Endothelial cell of umbilical vein (primary cell): ENCODE measurements around the gene LEMD3. TPM values are rescaled to one million over a fixed set of nuclear protein-coding genes. Genes with fewer than 3 reads are reported as not detected.

Experiments used
- BruUV-seq: library from RNA; stranded (reverse); fragments of 400-500 nt; replicated peaks from 2 replicates; lab custom pipeline; 2021; lab: Mats Ljungman, UMichigan
- CTCF ChIA-PET: fragments of 300-600, 350-600 bp; sonication (Branson Sonifier 250); formaldehyde crosslinking; loops from one replicate; lab custom pipeline; 2021; ENCODE audit warnings: antibody characterized with exemption, inconsistent platforms; lab: Charles Lee
- POLR2A ChIA-PET: fragments of 300-600, 350-600 bp; sonication (Branson Sonifier 250); formaldehyde crosslinking; loops from one replicate; lab custom pipeline; 2021; ENCODE audit warnings: antibody characterized with exemption, inconsistent platforms; lab: Charles Lee
- DNase-seq: peaks from one replicate; pipeline ENCODE4 v3.0.0-alpha.2; 2011; ENCODE audit warnings: low read depth, low spot score
- FAIRE-seq: peaks from 2 replicates; lab custom pipeline; 2011; peaks lifted over from hg19 to GRCh38; lab: Jason Lieb, UNC
- H2AFZ ChIP-seq: 2 replicates; pipeline ENCODE4 v1.6.0; 2012; ENCODE audit warnings: low read depth, low read length, control low read depth, inconsistent platforms
- H3K27ac ChIP-seq: 2 replicates; pipeline ENCODE4 v1.5.1; 2011; ENCODE audit warnings: low read depth, mild to moderate bottlenecking, control low read depth, low read length, moderate library complexity; ENCODE audit not compliant: insufficient read depth
- H3K27me3 ChIP-seq, 2 experiments: 2 replicates each; pipeline versions ENCODE4 v1.6.0 to v1.6.1; 2011; ENCODE audit warnings: low read length in 2 of 2, mixed read lengths in 1 of 2; ENCODE audit not compliant: control insufficient read depth in 2 of 2, insufficient read depth in 2 of 2
- H3K36me3 ChIP-seq, 2 experiments: 2 replicates in 1 of 2; 3 replicates in 1 of 2; pipeline ENCODE4 v1.5.1; 2011; ENCODE audit warnings: low read length in 2 of 2, mild to moderate bottlenecking in 1 of 2, moderate library complexity in 1 of 2; ENCODE audit not compliant: control insufficient read depth in 2 of 2, insufficient read depth in 2 of 2; ENCODE audit errors: extremely low read depth in 1 of 2
- H3K4me1 ChIP-seq: 3 replicates; pipeline ENCODE4 v1.5.1; 2011; ENCODE audit warnings: mild to moderate bottlenecking, low read length; ENCODE audit not compliant: control insufficient read depth, insufficient read depth; ENCODE audit errors: extremely low read depth
- H3K4me2 ChIP-seq: 2 replicates; pipeline ENCODE4 v1.6.1; 2011; ENCODE audit warnings: low read length, control low read depth, mixed read lengths; ENCODE audit not compliant: insufficient read depth
- H3K4me3 ChIP-seq, 3 experiments: fragments of 200-600 bp in 1 of 3; sonication (generic), shearing (Covaris generic) in 1 of 3; replicated peaks in 1 of 3; 2 replicates each; pipeline ENCODE4 v1.5.1; 2011 to 2016; ENCODE audit warnings: control low read depth in 3 of 3, low read length in 3 of 3, mild to moderate bottlenecking in 2 of 3, inconsistent platforms in 1 of 3, low read depth in 1 of 3, moderate library complexity in 1 of 3; ENCODE audit not compliant: insufficient read depth in 1 of 3
- H3K79me2 ChIP-seq: 2 replicates; pipeline ENCODE4 v1.6.0; 2012; ENCODE audit warnings: low read length, inconsistent platforms; ENCODE audit not compliant: control insufficient read depth, insufficient read depth
- H3K9ac ChIP-seq: replicated peaks from 2 replicates; pipeline ENCODE3; 2011; ENCODE audit warnings: low read length, control low read depth; ENCODE audit not compliant: insufficient read depth; ENCODE audit errors: extremely low read depth
- H3K9me1 ChIP-seq: replicated peaks from 3 replicates; pipeline ENCODE4 v1.6.0; 2011; ENCODE audit warnings: mild to moderate bottlenecking, low read length; ENCODE audit not compliant: control insufficient read depth, insufficient read depth; ENCODE audit errors: extremely low read depth
- H3K9me3 ChIP-seq: replicated peaks from 2 replicates; pipeline ENCODE4 v1.5.1; 2012; ENCODE audit warnings: low read length, inconsistent platforms; ENCODE audit not compliant: control insufficient read depth, insufficient read depth
- H4K20me1 ChIP-seq: replicated peaks from 2 replicates; pipeline ENCODE3; 2011; ENCODE audit warnings: mild to moderate bottlenecking, low read length; ENCODE audit not compliant: control insufficient read depth, insufficient read depth; ENCODE audit errors: extremely low read depth
- GATA2 ChIP-seq: IDR thresholded peaks from 2 replicates; pipeline ENCODE4 v1.7.0; 2011; ENCODE audit warnings: low read depth, mild to moderate bottlenecking, moderate library complexity, mixed read lengths, low read length; ENCODE audit not compliant: insufficient read length, insufficient read depth
- POLR2AphosphoS5 ChIP-seq: IDR thresholded peaks from 2 replicates; pipeline ENCODE4 v1.6.1; 2012; ENCODE audit warnings: low read depth, mild to moderate bottlenecking, control low read depth, low read length, moderate library complexity; ENCODE audit not compliant: insufficient read depth
- dilution Hi-C: fragments of 300-500 bp; cut with MboI; formaldehyde crosslinking; loops from one replicate; pipeline ENCODE4 v1.15.0; 2019; ENCODE audit warnings: low sequenced_read_pairs; ENCODE audit not compliant: extremely low pct_ligation_motif_present
- intact Hi-C: fragments of 100-400 bp; cut with micrococcal nuclease; formaldehyde crosslinking; loops from one replicate; pipeline ENCODE4 v1.10.0; 2022
- polyA plus RNA-seq, 4 experiments: library from polyadenylated mRNA; depleted of rRNA in 3 of 4; stranded (reverse) in 3 of 4; unstranded in 1 of 4; fragments of >200 nt; gene quantifications; 2 replicates each; pipeline versions ENCODE4 v1.2.1 to v1.2.3, GENCODE V29; 2011 to 2012; ENCODE audit warnings: missing spikeins in 1 of 4
- total RNA-seq: library from RNA; stranded (reverse); gene quantifications from 2 replicates; pipeline ENCODE4 v1.2.3, GENCODE V29; 2021
- TF ChIP-seq, protein P1 (sequence below), 2 donors: IDR thresholded peaks; 1 replicate in 1 of 2; 2 replicates in 1 of 2; pipeline ENCODE4 v1.5.1; 2011; ENCODE audit warnings: low read length in 2 of 2, mild to moderate bottlenecking in 2 of 2, moderate library complexity in 2 of 2, control low read depth in 1 of 2, inconsistent platforms in 1 of 2, low read depth in 1 of 2; ENCODE audit not compliant: insufficient read depth in 1 of 2; ENCODE audit errors: extremely low read depth in 1 of 2

LEMD3 gene
- total and polyA plus RNA-seq, 2 donors (not counting 3 experiments of a cell fraction or from before 2014, with no cell fraction given): 7.4 to 24.2 TPM

DNA sequence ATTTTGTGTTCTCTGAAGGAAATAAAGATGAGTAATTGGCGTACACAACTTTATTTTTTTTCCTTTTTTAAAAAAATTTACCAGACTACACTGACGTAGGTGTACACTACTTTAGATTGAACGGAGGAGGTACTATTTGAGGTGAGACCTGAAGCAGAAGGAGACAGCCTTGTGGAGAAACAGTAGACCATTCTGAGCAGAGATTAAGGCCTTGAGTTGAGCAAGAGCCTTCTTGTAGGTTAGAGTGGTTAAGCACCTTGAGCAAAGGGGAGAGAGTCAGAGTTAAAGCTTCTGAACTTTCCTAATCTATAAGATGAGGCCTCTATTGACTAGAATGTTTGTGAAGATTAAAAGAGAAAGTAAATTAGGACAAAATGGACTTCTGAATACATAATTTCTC lies 2.5 kb downstream of the LEMD3 start:
- Histone ChIP-seq H3K4me1 (peaks cover 33% of the 10 kb centered on the region), H3K36me3 (peaks cover 0 to 3% of the 10 kb centered on the region in 2 experiments), H2AFZ (no peak overlapping the region), H3K9me1 (no peaks in the 10 kb centered on the region), H3K79me2 (peaks cover 71% of the 10 kb centered on the region), H3K4me2 (peak overlapping the region; percentile 100), H3K4me3 (peak overlapping the region in 2 of 3 experiments; percentile 97), H3K27me3 (no peaks in the 10 kb centered on the region), H4K20me1 (peaks cover 13% of the 10 kb centered on the region), H3K9me3 (no peaks in the 10 kb centered on the region), H3K27ac (no peak overlapping the region), H3K9ac (no peak overlapping the region)
- FAIRE-seq (no peak), DNase-seq (peak; percentile 33)
- CTCF ChIA-PET: interaction anchor here (1.1 to 6.8 kb wide), 7 partner anchors 10 to 111 kb away, joined by 3 to 91 read pairs (median 3); no protein-coding TSS in a partner anchor
- POLR2A ChIA-PET: no interaction called here
- TF ChIP-seq, protein P1, sequence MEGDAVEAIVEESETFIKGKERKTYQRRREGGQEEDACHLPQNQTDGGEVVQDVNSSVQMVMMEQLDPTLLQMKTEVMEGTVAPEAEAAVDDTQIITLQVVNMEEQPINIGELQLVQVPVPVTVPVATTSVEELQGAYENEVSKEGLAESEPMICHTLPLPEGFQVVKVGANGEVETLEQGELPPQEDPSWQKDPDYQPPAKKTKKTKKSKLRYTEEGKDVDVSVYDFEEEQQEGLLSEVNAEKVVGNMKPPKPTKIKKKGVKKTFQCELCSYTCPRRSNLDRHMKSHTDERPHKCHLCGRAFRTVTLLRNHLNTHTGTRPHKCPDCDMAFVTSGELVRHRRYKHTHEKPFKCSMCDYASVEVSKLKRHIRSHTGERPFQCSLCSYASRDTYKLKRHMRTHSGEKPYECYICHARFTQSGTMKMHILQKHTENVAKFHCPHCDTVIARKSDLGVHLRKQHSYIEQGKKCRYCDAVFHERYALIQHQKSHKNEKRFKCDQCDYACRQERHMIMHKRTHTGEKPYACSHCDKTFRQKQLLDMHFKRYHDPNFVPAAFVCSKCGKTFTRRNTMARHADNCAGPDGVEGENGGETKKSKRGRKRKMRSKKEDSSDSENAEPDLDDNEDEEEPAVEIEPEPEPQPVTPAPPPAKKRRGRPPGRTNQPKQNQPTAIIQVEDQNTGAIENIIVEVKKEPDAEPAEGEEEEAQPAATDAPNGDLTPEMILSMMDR (IDR thresholded peaks at IDR 0.05; ENCODE audit: extremely low read depth in 1 of 2, insufficient read depth in 1 of 2, low read depth in 1 of 2, low read length in 2 of 2): no peak
- intact Hi-C loops (loop anchor here (2.0 to 5.0 kb wide), 2 partner anchors 37 to 50 kb away; partner anchors contain the start of gene WIF1), dilution Hi-C loops (no loop called here)
- BruUV-seq: no TSS peak

DNA sequence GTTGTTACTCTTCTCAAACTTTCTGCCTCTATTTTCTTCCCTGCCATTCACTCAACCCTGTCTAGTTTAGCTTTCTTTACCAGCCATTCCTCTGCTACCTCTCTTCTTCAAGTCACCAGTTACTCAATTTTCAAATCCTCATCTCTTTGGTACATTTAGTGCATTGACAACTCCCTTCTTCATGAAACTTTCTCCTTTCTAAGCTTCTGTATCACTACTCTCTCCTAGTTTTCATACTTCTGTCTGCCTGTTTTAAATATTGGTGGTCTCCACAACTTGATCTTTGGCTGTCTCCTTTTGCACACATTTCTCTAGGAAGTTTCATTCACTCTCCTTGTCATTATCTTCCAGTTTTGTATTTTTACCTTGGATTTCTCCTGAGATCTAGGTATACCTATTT lies 6.0 kb downstream of the LEMD3 start:
- intact Hi-C loops (no loop called here), dilution Hi-C loops (no loop called here)
- H3K36me3 ChIP-seq: peaks cover 2 to 3% of the 10 kb centered on the region in 2 experiments
- CTCF ChIA-PET: interaction anchor here (1.7 kb wide), 1 partner anchor 57 kb away, joined by 6 read pairs; no protein-coding TSS in a partner anchor
- no peak overlapping the region for H3K9ac ChIP-seq
- POLR2A ChIA-PET: no interaction called here
- no peak overlapping the region for H3K4me2 ChIP-seq
- TF ChIP-seq POLR2AphosphoS5: no peak
- TF ChIP-seq, protein P1 (IDR thresholded peaks at IDR 0.05; ENCODE audit: extremely low read depth in 1 of 2, insufficient read depth in 1 of 2, low read depth in 1 of 2, low read length in 2 of 2): no peak
- no peak for TF ChIP-seq GATA2
- peaks cover 16% of the 10 kb centered on the region for H4K20me1 ChIP-seq
- H3K4me3 ChIP-seq: no peak overlapping the region
- DNase-seq: no peak
- no peaks in the 10 kb centered on the region for H3K9me3 ChIP-seq
- peaks cover 77% of the 10 kb centered on the region for H3K79me2 ChIP-seq
- H3K9me1 ChIP-seq: no peaks in the 10 kb centered on the region
- no peak overlapping the region for H3K27ac ChIP-seq
- no peak overlapping the region for H2AFZ ChIP-seq
- peaks cover 26% of the 10 kb centered on the region for H3K4me1 ChIP-seq
- no peak for FAIRE-seq
- BruUV-seq: no TSS peak
- H3K27me3 ChIP-seq: no peaks in the 10 kb centered on the region
